ENCODE results near the gene CHST3. TPM values are rescaled to one million over a fixed set of nuclear protein-coding genes. Genes with fewer than 3 reads are reported as not detected.

Gene CHST3
- total RNA-seq, 1 donor from 2014 or later, result 0.83 TPM

DNA sequence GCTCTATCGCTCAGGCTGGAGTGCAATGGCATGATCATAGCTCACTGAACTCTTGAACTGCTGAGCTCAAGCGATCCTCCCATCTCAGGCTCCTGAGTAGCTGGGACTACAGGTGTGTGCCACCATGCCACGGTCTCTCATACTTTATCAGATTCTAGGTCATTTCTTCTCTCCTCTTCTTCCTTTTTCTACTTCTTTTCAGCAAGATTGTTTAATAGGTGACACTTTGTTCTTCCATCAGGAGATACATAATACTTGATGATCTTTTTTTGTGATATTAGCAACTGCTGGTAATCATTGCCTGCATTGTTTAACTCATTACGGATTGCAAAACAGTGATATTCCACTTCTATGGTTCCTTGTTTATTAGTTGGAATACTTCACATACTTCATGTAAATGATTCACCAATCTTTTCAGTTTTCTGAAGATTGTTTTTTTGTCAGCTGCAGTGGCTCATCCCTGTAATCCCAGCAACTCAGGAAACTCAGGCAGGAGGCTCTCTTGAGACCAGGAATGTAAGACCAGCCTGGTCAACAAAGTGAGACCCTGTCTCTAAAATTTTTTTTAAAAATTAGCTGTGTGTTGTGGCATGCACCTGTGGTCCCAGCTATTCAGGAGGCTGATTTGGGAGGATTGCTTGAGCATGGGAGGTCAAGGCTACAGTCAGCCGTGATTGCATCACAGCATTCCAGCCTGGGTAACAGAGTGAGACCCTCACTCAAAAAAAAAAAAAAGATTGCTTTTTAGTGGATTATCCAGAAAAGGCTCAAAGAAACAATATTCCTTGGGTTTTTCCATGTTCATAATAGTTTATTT is 36.2 kb upstream of the CHST3 start:
- H3K36me3 Mint-ChIP-seq (ENCODE audit: unreplicated experiment), result peaks cover 7% of the 10 kb centered on the region
- no peak overlapping the region for H3K27ac Mint-ChIP-seq (ENCODE audit: unreplicated experiment)
- TF ChIP-seq, protein P1, sequence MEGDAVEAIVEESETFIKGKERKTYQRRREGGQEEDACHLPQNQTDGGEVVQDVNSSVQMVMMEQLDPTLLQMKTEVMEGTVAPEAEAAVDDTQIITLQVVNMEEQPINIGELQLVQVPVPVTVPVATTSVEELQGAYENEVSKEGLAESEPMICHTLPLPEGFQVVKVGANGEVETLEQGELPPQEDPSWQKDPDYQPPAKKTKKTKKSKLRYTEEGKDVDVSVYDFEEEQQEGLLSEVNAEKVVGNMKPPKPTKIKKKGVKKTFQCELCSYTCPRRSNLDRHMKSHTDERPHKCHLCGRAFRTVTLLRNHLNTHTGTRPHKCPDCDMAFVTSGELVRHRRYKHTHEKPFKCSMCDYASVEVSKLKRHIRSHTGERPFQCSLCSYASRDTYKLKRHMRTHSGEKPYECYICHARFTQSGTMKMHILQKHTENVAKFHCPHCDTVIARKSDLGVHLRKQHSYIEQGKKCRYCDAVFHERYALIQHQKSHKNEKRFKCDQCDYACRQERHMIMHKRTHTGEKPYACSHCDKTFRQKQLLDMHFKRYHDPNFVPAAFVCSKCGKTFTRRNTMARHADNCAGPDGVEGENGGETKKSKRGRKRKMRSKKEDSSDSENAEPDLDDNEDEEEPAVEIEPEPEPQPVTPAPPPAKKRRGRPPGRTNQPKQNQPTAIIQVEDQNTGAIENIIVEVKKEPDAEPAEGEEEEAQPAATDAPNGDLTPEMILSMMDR (IDR thresholded peaks at IDR 0.05; ENCODE audit: partially characterized antibody, unreplicated experiment), result no peak
- no peak for DNase-seq
- peaks cover 4% of the 10 kb centered on the region for H3K9me3 Mint-ChIP-seq (ENCODE audit: unreplicated experiment)
- peaks cover 9% of the 10 kb centered on the region for H3K27me3 Mint-ChIP-seq (ENCODE audit: unreplicated experiment)
- no peak overlapping the region for H3K4me3 Mint-ChIP-seq (ENCODE audit: unreplicated experiment)
- no peaks in the 10 kb centered on the region for H3K4me1 Mint-ChIP-seq (ENCODE audit: low read depth, unreplicated experiment)

DNA sequence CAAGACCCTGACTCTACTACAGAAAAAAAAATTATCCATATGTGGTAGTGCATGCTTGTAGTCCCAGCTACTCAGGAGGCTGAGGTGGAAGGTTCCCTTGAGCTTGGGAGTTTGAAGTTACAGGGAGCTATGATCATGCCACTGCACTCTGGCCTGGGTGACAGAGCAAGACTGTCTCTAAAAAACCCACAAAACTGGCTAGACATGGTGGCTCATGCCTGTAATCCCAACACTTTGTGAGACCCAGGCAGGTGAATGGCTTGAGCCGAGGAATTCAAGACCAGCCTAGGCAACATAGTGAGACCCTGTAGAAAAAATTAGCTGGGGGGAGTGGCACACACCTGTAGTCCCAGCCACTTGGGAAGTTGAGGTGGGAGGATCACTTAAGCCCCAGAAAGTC is 32.9 kb upstream of the CHST3 start:
- Mint-ChIP-seq H3K4me1 (ENCODE audit: low read depth, unreplicated experiment) (no peaks in the 10 kb centered on the region), H3K4me3 (ENCODE audit: unreplicated experiment) (no peak overlapping the region), H3K9me3 (ENCODE audit: unreplicated experiment) (peaks cover 1% of the 10 kb centered on the region), H3K36me3 (ENCODE audit: unreplicated experiment) (peaks cover 12% of the 10 kb centered on the region), H3K27ac (ENCODE audit: unreplicated experiment) (no peak overlapping the region), H3K27me3 (ENCODE audit: unreplicated experiment) (peaks cover 3% of the 10 kb centered on the region)
- DNase-seq, result no peak
- TF ChIP-seq, protein P1 (IDR thresholded peaks at IDR 0.05; ENCODE audit: partially characterized antibody, unreplicated experiment), result no peak

DNA sequence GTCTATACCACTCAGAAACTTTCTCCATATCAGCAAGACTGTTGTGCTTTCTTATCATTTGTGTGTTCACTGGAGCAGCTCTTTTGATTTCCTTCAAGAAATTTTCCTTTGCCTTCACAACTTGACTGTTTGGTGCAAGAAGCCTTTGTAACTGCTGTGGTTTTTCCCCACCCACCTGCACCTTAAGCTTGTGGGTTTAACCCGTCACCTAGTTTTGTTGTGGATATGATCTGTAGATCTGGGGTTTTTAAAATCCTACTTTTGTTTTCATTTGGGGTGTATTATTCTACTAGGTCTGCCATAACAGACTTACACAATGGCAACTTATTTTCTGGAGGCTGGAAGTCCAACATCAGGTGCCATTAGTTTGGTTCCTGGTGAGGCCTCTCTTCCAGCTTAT is 30.5 kb upstream of the CHST3 start:
- H3K4me3 Mint-ChIP-seq (ENCODE audit: unreplicated experiment), result no peak overlapping the region
- TF ChIP-seq, protein P1 (IDR thresholded peaks at IDR 0.05; ENCODE audit: partially characterized antibody, unreplicated experiment), result no peak
- H3K27me3 Mint-ChIP-seq (ENCODE audit: unreplicated experiment), result peaks cover 2% of the 10 kb centered on the region
- no peaks in the 10 kb centered on the region for H3K4me1 Mint-ChIP-seq (ENCODE audit: low read depth, unreplicated experiment)
- peaks cover 12% of the 10 kb centered on the region for H3K36me3 Mint-ChIP-seq (ENCODE audit: unreplicated experiment)
- peaks cover 1% of the 10 kb centered on the region for H3K9me3 Mint-ChIP-seq (ENCODE audit: unreplicated experiment)
- H3K27ac Mint-ChIP-seq (ENCODE audit: unreplicated experiment), result no peak overlapping the region
- no peak for DNase-seq

DNA sequence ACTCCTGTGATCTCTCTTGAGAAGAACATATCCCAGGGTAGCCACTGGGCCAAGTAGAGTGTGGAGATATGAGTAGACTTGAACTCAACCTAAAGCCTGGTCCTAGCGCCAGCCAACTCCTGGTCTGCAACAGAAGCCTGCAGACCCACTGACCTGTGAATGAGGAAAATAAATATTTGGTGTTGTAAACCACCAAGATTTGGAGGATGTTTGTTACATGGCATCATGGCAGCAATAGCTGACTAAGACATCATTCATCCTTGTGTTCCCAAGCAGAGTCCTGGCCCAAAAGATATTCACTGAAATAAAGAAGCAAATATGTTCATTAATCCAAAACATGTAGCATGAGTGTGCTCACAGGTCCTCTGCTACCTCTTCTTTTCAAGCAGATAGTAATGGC is 26.0 kb upstream of the CHST3 start:
- DNase-seq, result no peak
- Mint-ChIP-seq H3K36me3 (ENCODE audit: unreplicated experiment) (peaks cover 5% of the 10 kb centered on the region), H3K4me1 (ENCODE audit: low read depth, unreplicated experiment) (no peaks in the 10 kb centered on the region), H3K9me3 (ENCODE audit: unreplicated experiment) (no peaks in the 10 kb centered on the region), H3K27me3 (ENCODE audit: unreplicated experiment) (peaks cover 2% of the 10 kb centered on the region), H3K27ac (ENCODE audit: unreplicated experiment) (no peak overlapping the region), H3K4me3 (ENCODE audit: unreplicated experiment) (no peak overlapping the region)
- TF ChIP-seq, protein P1 (IDR thresholded peaks at IDR 0.05; ENCODE audit: partially characterized antibody, unreplicated experiment), result no peak

DNA sequence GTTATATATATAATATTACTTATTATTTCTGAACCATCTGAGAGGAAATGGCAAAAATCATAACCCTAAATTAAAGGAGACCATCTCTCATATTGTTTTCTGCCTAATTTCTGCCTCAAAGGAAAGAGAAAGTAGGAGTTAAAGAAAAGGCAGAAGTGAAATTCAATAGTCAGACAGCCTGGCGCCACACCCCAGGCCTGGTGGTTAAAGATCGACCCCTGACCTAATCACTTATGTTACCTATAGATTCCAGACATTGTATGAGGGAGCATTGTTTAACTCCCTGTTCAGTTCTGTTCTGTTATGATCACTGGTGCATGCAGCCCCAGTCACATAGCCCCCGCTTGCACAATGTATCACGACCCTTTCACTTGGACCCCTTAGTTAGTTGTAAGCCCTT is 24.9 kb upstream of the CHST3 start:
- TF ChIP-seq, protein P1 (IDR thresholded peaks at IDR 0.05; ENCODE audit: partially characterized antibody, unreplicated experiment), result no peak
- Mint-ChIP-seq H3K4me3 (ENCODE audit: unreplicated experiment) (no peak overlapping the region), H3K27me3 (ENCODE audit: unreplicated experiment) (peaks cover 2% of the 10 kb centered on the region), H3K4me1 (ENCODE audit: low read depth, unreplicated experiment) (no peaks in the 10 kb centered on the region), H3K9me3 (ENCODE audit: unreplicated experiment) (no peaks in the 10 kb centered on the region), H3K36me3 (ENCODE audit: unreplicated experiment) (no peaks in the 10 kb centered on the region), H3K27ac (ENCODE audit: unreplicated experiment) (no peak overlapping the region)
- DNase-seq, result no peak

Data from glutamatergic neuron (in vitro differentiated cells).